Suppressor macrophage treated with lipopolysaccharide for 4 hours (primary cell): ENCODE results near the gene STBD1.
"Not testable (repeated sequence)": the region's sequence is repeated elsewhere in the genome, so short reads cannot be mapped to it uniquely, and the experiment has no call there.

Experiments used
- DNase-seq: peaks from one replicate; pipeline ENCODE4 v3.0.0-alpha.2; 2020

The STBD1 gene

GRCh38 chr4:76305971-76306881 lies at the start of gene STBD1:
Gene STBD1, plus strand, starts transcription at chr4:76306733. Its CDS starts 37 bp downstream, at chr4:76306770.
- DNase-seq, result peak; percentile 72

GRCh38 chr4:76256968-76257367 lies 49.6 kb upstream of the STBD1 start:
- no peak for DNase-seq

GRCh38 chr4:76257824-76258223 lies 48.7 kb upstream of the STBD1 start:
- DNase-seq, result no peak

GRCh38 chr4:76260571-76260970 lies 46.0 kb upstream of the STBD1 start:
- no peak for DNase-seq

- no peak for DNase-seq
Measured at GRCh38 chr4:76265631-76266218, 40.8 kb upstream of the STBD1 start.

GRCh38 chr4:76266627-76267026 lies 39.9 kb upstream of the STBD1 start:
- no peak for DNase-seq

- DNase-seq, result no peak
Measured at GRCh38 chr4:76267811-76268210, 38.7 kb upstream of the STBD1 start.

- DNase-seq, result no peak
Measured at GRCh38 chr4:76270244-76271175, 36.0 kb upstream of the STBD1 start.

- DNase-seq, result no peak
Measured at GRCh38 chr4:76271248-76271647, 35.3 kb upstream of the STBD1 start.

- DNase-seq, result no peak
Measured at GRCh38 chr4:76272073-76272472, 34.5 kb upstream of the STBD1 start.

- DNase-seq, result no peak
Measured at GRCh38 chr4:76272582-76272981, 34.0 kb upstream of the STBD1 start.

- DNase-seq, result no peak
Measured at GRCh38 chr4:76272999-76273398, 33.5 kb upstream of the STBD1 start.

GRCh38 chr4:76275486-76276124 lies 30.9 kb upstream of the STBD1 start:
- DNase-seq, result no peak

- DNase-seq, result no peak
Measured at GRCh38 chr4:76276813-76277212, 29.7 kb upstream of the STBD1 start.

GRCh38 chr4:76277667-76278066 lies 28.9 kb upstream of the STBD1 start:
- no peak for DNase-seq

GRCh38 chr4:76278583-76278982 lies 27.9 kb upstream of the STBD1 start:
- DNase-seq, result no peak

- no peak for DNase-seq
Measured at GRCh38 chr4:76279462-76279861, 27.1 kb upstream of the STBD1 start.

- DNase-seq, result no peak
Measured at GRCh38 chr4:76280488-76281441, 25.8 kb upstream of the STBD1 start.

GRCh38 chr4:76281594-76281993 lies 24.9 kb upstream of the STBD1 start:
- not testable (repeated sequence) for DNase-seq

- no peak for DNase-seq
Measured at GRCh38 chr4:76282941-76283689, 23.4 kb upstream of the STBD1 start.

GRCh38 chr4:76283900-76284299 lies 22.6 kb upstream of the STBD1 start:
- DNase-seq, result no peak
